ENCODE measurements around the gene KRTAP5-2.

DNA sequence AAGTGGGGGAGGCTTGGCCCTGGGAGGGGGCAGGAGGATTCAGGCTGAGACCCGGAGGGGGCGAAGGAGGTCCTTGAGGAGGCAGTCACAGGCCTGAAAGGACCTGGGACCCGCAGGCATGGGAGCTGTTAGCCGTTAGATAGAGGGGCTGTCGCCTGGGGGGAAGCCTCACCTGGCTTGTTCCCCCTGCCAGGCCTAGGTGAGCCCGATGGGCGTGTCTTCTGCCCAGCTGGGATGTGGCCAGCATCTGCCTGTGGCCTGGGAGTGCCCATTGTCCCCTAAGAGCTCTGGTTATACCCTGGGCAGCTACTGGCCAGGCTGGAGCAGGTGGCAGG is 24.2 kb downstream of the KRTAP5-2 start:
- TF ChIP-seq, protein P1, sequence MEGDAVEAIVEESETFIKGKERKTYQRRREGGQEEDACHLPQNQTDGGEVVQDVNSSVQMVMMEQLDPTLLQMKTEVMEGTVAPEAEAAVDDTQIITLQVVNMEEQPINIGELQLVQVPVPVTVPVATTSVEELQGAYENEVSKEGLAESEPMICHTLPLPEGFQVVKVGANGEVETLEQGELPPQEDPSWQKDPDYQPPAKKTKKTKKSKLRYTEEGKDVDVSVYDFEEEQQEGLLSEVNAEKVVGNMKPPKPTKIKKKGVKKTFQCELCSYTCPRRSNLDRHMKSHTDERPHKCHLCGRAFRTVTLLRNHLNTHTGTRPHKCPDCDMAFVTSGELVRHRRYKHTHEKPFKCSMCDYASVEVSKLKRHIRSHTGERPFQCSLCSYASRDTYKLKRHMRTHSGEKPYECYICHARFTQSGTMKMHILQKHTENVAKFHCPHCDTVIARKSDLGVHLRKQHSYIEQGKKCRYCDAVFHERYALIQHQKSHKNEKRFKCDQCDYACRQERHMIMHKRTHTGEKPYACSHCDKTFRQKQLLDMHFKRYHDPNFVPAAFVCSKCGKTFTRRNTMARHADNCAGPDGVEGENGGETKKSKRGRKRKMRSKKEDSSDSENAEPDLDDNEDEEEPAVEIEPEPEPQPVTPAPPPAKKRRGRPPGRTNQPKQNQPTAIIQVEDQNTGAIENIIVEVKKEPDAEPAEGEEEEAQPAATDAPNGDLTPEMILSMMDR (IDR thresholded peaks at IDR 0.05): no peak
- peak in 1 of 4 donors; percentile 10 for TF ChIP-seq POLR2A (IDR thresholded peaks at IDR 0.05)
